ENCODE results near the gene FOXF1. TPM values are rescaled to one million over a fixed set of nuclear protein-coding genes. Genes with fewer than 3 reads are reported as not detected.
A peak's percentile ranks its signal among the peaks of the same experiment; 100 is the strongest.

FOXF1 gene
- total RNA-seq, 1 donor from 2014 or later, result 46.4 TPM

- H3K9me3 ChIP-seq, result no peaks in the 10 kb centered on the region
- H3K27ac ChIP-seq, result no peak overlapping the region
- peak; percentile 49 for DNase-seq
- H3K4me1 ChIP-seq, result no peaks in the 10 kb centered on the region
- intact Hi-C loops (cut with DNase I), result no loop called here
- H3K36me3 ChIP-seq, result peaks cover 68% of the 10 kb centered on the region
- no peak for TF ChIP-seq CTCF (IDR thresholded peaks at IDR 0.05)
- H3K27me3 ChIP-seq, result no peaks in the 10 kb centered on the region
- H3K4me3 ChIP-seq, result no peak overlapping the region
- no peak for ATAC-seq
These were observed 32.7 kb downstream of the FOXF1 start for GRCh38 chr16:86542756-86543750.

- TF ChIP-seq CTCF (IDR thresholded peaks at IDR 0.05), result no peak
- Histone ChIP-seq H3K4me1 (no peaks in the 10 kb centered on the region), H3K4me3 (no peak overlapping the region), H3K9me3 (no peaks in the 10 kb centered on the region), H3K27ac (no peak overlapping the region), H3K36me3 (peaks cover 51% of the 10 kb centered on the region), H3K27me3 (no peaks in the 10 kb centered on the region)
- no peak for DNase-seq
- intact Hi-C loops (cut with DNase I), result no loop called here
- ATAC-seq, result no peak
These were observed 35.2 kb downstream of the FOXF1 start for GRCh38 chr16:86545481-86545880.

GRCh38 chr16:86545954-86546637 is 35.8 kb downstream of the FOXF1 start:
- intact Hi-C loops (cut with DNase I), result no loop called here
- DNase-seq (no peak), ATAC-seq (no peak)
- Histone ChIP-seq H3K9me3 (no peaks in the 10 kb centered on the region), H3K4me1 (no peaks in the 10 kb centered on the region), H3K36me3 (peaks cover 47% of the 10 kb centered on the region), H3K27me3 (no peaks in the 10 kb centered on the region), H3K4me3 (no peak overlapping the region), H3K27ac (no peak overlapping the region)
- no peak for TF ChIP-seq CTCF (IDR thresholded peaks at IDR 0.05)

- no peak for TF ChIP-seq CTCF (IDR thresholded peaks at IDR 0.05)
These were observed 36.3 kb downstream of the FOXF1 start for GRCh38 chr16:86546638-86547013.

GRCh38 chr16:86547286-86547685 is 37.0 kb downstream of the FOXF1 start:
- no peak for ATAC-seq
- H3K4me1 ChIP-seq, result no peaks in the 10 kb centered on the region
- peak; percentile 36 for DNase-seq
- H3K27ac ChIP-seq, result no peak overlapping the region
- H3K27me3 ChIP-seq, result no peaks in the 10 kb centered on the region
- no peak overlapping the region for H3K4me3 ChIP-seq
- H3K9me3 ChIP-seq, result no peaks in the 10 kb centered on the region
- H3K36me3 ChIP-seq, result peaks cover 36% of the 10 kb centered on the region
- no peak for TF ChIP-seq CTCF (IDR thresholded peaks at IDR 0.05)
- intact Hi-C loops (cut with DNase I), result no loop called here

More at GRCh38 chr16:86546638-86547013, 36.3 kb downstream of the FOXF1 start:
- no peak for ATAC-seq
- intact Hi-C loops (cut with DNase I), result no loop called here
- Histone ChIP-seq H3K27me3 (no peaks in the 10 kb centered on the region), H3K4me1 (no peaks in the 10 kb centered on the region), H3K9me3 (no peaks in the 10 kb centered on the region), H3K27ac (no peak overlapping the region), H3K36me3 (peaks cover 41% of the 10 kb centered on the region), H3K4me3 (no peak overlapping the region)
- DNase-seq, result no peak

Measured in upper lobe of right lung (tissue), 1 donor.